GF-D8 (cell line): ENCODE results near the gene EML3.
"Not testable (repeated sequence)": the region's sequence is repeated elsewhere in the genome, so short reads cannot be mapped to it uniquely, and the experiment has no call there.

Source experiments
- DNase-seq: peaks from one replicate; lab custom pipeline; 2025; lab: John Stamatoyannopoulos, UW

EML3 gene

GRCh38 chr11:62573592-62574362, 38.8 kb downstream of the EML3 start, which contains the start of gene EEF1G:
Gene EEF1G (minus strand): TSS chr11:62573891. CDS start chr11:62573842, 49 bp downstream.
- peak; percentile 99 for DNase-seq

GRCh38 chr11:62573006-62573591, 39.5 kb downstream of the EML3 start:
- DNase-seq = no peak

- no peak for DNase-seq
Measured at GRCh38 chr11:62572431-62572830, 40.1 kb downstream of the EML3 start.

- not testable (repeated sequence) for DNase-seq
Measured at GRCh38 chr11:62571493-62571892, 41.1 kb downstream of the EML3 start.

GRCh38 chr11:62570903-62571302, 41.7 kb downstream of the EML3 start:
- not testable (repeated sequence) for DNase-seq

- no peak for DNase-seq
Measured at GRCh38 chr11:62569611-62570010, 43.0 kb downstream of the EML3 start.

- no peak for DNase-seq
Measured at GRCh38 chr11:62567018-62567633, 45.4 kb downstream of the EML3 start.

GRCh38 chr11:62566247-62566646, 46.3 kb downstream of the EML3 start:
- DNase-seq = no peak

- DNase-seq = no peak
Measured at GRCh38 chr11:62565100-62565802, 47.3 kb downstream of the EML3 start.

GRCh38 chr11:62561677-62562230, 50.8 kb downstream of the EML3 start:
- not testable (repeated sequence) for DNase-seq

GRCh38 chr11:62560566-62561103, 51.9 kb downstream of the EML3 start:
- DNase-seq = peak; percentile 62

GRCh38 chr11:62559626-62560025, 52.9 kb downstream of the EML3 start:
- DNase-seq = not testable (repeated sequence)

GRCh38 chr11:62559204-62559603, 53.4 kb downstream of the EML3 start:
- DNase-seq = no peak

- DNase-seq = no peak
Measured at GRCh38 chr11:62558669-62559068, 53.9 kb downstream of the EML3 start.

GRCh38 chr11:62556875-62557631, 55.5 kb downstream of the EML3 start:
- DNase-seq = peak; percentile 71

GRCh38 chr11:62556108-62556874, 56.3 kb downstream of the EML3 start:
- peak; percentile 98 for DNase-seq

- DNase-seq = peak; percentile 92
Measured at GRCh38 chr11:62555464-62556107, 57.0 kb downstream of the EML3 start.

- DNase-seq = no peak
Measured at GRCh38 chr11:62554387-62555167, 58.0 kb downstream of the EML3 start.

- DNase-seq = no peak
Measured at GRCh38 chr11:62553839-62554361, 58.7 kb downstream of the EML3 start.
